ENCODE measurements around the gene SYNPO2. TPM values are rescaled to one million over a fixed set of nuclear protein-coding genes. Genes with fewer than 3 reads are reported as not detected.
A peak's percentile ranks its signal among the peaks of the same experiment; 100 is the strongest.

SYNPO2 gene
- total RNA-seq, 1 donor from 2014 or later: 0.09 TPM

GRCh38 chr4:118865091-118865708 lies 23.5 kb upstream of the SYNPO2 start:
- peaks cover 2% of the 10 kb centered on the region for H3K27me3 Mint-ChIP-seq (ENCODE audit: insufficient read depth, low read depth)
- Histone ChIP-seq H2AFZ (replicated peaks) (peak overlapping the region; percentile 96), H3K27me3 (no peaks in the 10 kb centered on the region), H3F3A (ENCODE audit: low read depth) (no peaks in the 10 kb centered on the region), H4K20me1 (ENCODE audit: low read depth) (no peaks in the 10 kb centered on the region), H3K79me2 (ENCODE audit: low read depth) (no peaks in the 10 kb centered on the region), H3K36me3 (no peaks in the 10 kb centered on the region), H3K27ac (no peak overlapping the region), H3K9me3 (ENCODE audit: low read depth) (no peaks in the 10 kb centered on the region), H3K4me1 (peaks cover 2% of the 10 kb centered on the region), H3K9ac (no peak overlapping the region), H3K4me2 (no peak overlapping the region), H3K4me3 (no peak overlapping the region)
- H3K36me3 Mint-ChIP-seq: no peaks in the 10 kb centered on the region
- H3K4me1 Mint-ChIP-seq: no peaks in the 10 kb centered on the region
- peak; percentile 73 for DNase-seq (ENCODE audit: low spot score)
- no peak overlapping the region for H3K27ac Mint-ChIP-seq
- TF ChIP-seq EZH2 (IDR thresholded peaks at IDR 0.05) (no peak), EZH2phosphoT487 (IDR thresholded peaks at IDR 0.05) (no peak), CTCF (IDR thresholded peaks at IDR 0.05) (peak; percentile 74)
- H3K4me3 Mint-ChIP-seq: no peak overlapping the region
- no peaks in the 10 kb centered on the region for H3K9me3 Mint-ChIP-seq

- TF ChIP-seq EZH2phosphoT487 (IDR thresholded peaks at IDR 0.05) (no peak), EZH2 (IDR thresholded peaks at IDR 0.05) (no peak), CTCF (IDR thresholded peaks at IDR 0.05) (no peak)
- Histone ChIP-seq H3K4me1 (peaks cover 2% of the 10 kb centered on the region), H3K79me2 (ENCODE audit: low read depth) (no peaks in the 10 kb centered on the region), H3K9me3 (ENCODE audit: low read depth) (no peaks in the 10 kb centered on the region), H3F3A (ENCODE audit: low read depth) (no peaks in the 10 kb centered on the region), H2AFZ (replicated peaks) (peak overlapping the region; percentile 74), H3K36me3 (no peaks in the 10 kb centered on the region), H4K20me1 (ENCODE audit: low read depth) (no peaks in the 10 kb centered on the region), H3K4me2 (no peak overlapping the region), H3K27ac (no peak overlapping the region), H3K9ac (no peak overlapping the region), H3K27me3 (no peaks in the 10 kb centered on the region), H3K4me3 (no peak overlapping the region)
- peaks cover 2% of the 10 kb centered on the region for H3K27me3 Mint-ChIP-seq (ENCODE audit: insufficient read depth, low read depth)
- H3K9me3 Mint-ChIP-seq: no peaks in the 10 kb centered on the region
- H3K4me1 Mint-ChIP-seq: no peaks in the 10 kb centered on the region
- DNase-seq (ENCODE audit: low spot score): no peak
- H3K36me3 Mint-ChIP-seq: no peaks in the 10 kb centered on the region
- H3K4me3 Mint-ChIP-seq: no peak overlapping the region
- H3K27ac Mint-ChIP-seq: no peak overlapping the region
Measured at GRCh38 chr4:118866442-118866841, 22.2 kb upstream of the SYNPO2 start.

GRCh38 chr4:118867311-118868067 lies 21.2 kb upstream of the SYNPO2 start:
- Histone ChIP-seq H3K9me3 (ENCODE audit: low read depth) (no peaks in the 10 kb centered on the region), H2AFZ (replicated peaks) (no peak overlapping the region), H3K4me3 (no peak overlapping the region), H3K4me1 (peaks cover 2% of the 10 kb centered on the region), H3K79me2 (ENCODE audit: low read depth) (no peaks in the 10 kb centered on the region), H3K9ac (no peak overlapping the region), H3K4me2 (no peak overlapping the region), H3K36me3 (no peaks in the 10 kb centered on the region), H3K27me3 (no peaks in the 10 kb centered on the region), H4K20me1 (ENCODE audit: low read depth) (no peaks in the 10 kb centered on the region), H3F3A (ENCODE audit: low read depth) (no peaks in the 10 kb centered on the region), H3K27ac (no peak overlapping the region)
- Mint-ChIP-seq H3K27ac (no peak overlapping the region), H3K27me3 (ENCODE audit: insufficient read depth, low read depth) (peaks cover 2% of the 10 kb centered on the region), H3K4me3 (no peak overlapping the region), H3K4me1 (no peaks in the 10 kb centered on the region), H3K9me3 (no peaks in the 10 kb centered on the region), H3K36me3 (no peaks in the 10 kb centered on the region)
- no peak for TF ChIP-seq CTCF (IDR thresholded peaks at IDR 0.05)
- TF ChIP-seq EZH2phosphoT487 (IDR thresholded peaks at IDR 0.05): no peak
- TF ChIP-seq EZH2 (IDR thresholded peaks at IDR 0.05): no peak
- no peak for DNase-seq (ENCODE audit: low spot score)
